Measurements from ENCODE around the gene GASK1A.

DNA sequence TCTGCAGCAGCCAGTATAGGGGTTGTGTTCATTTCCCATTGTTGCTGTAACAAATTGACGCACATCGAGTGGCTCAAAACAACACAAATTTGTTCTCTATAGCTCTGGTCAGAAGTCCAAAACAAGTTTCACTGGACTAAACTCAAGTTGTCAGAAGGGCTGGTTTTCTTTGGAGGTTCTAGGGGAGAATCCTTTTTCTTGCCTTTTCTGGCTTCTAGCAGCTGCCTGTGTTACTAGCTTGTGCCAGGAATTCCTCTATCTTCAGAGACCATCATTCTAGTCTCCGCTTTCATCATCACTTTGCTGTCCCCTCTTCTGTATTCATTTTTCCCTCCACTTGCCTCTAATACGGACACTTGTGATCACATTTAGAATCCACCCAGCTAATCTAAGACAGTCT is 20.5 kb downstream of the GASK1A start:
- no peak for TF ChIP-seq EZH2phosphoT487 (IDR thresholded peaks at IDR 0.05; ENCODE audit: borderline replicate concordance, low read length)
- TF ChIP-seq, protein P1, sequence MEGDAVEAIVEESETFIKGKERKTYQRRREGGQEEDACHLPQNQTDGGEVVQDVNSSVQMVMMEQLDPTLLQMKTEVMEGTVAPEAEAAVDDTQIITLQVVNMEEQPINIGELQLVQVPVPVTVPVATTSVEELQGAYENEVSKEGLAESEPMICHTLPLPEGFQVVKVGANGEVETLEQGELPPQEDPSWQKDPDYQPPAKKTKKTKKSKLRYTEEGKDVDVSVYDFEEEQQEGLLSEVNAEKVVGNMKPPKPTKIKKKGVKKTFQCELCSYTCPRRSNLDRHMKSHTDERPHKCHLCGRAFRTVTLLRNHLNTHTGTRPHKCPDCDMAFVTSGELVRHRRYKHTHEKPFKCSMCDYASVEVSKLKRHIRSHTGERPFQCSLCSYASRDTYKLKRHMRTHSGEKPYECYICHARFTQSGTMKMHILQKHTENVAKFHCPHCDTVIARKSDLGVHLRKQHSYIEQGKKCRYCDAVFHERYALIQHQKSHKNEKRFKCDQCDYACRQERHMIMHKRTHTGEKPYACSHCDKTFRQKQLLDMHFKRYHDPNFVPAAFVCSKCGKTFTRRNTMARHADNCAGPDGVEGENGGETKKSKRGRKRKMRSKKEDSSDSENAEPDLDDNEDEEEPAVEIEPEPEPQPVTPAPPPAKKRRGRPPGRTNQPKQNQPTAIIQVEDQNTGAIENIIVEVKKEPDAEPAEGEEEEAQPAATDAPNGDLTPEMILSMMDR (conservative IDR thresholded peaks at IDR 0.05; ENCODE audit: low read depth, low read length): no peak
